A673 (cell line): ENCODE measurements around the gene OR6C4. TPM values are rescaled to one million over a fixed set of nuclear protein-coding genes. Genes with fewer than 3 reads are reported as not detected.

Experiments used
- Bru-seq: library from RNA; stranded (reverse); fragments of 400-500 nt; gene quantifications from one replicate; lab custom pipeline; 2021; lab: Mats Ljungman, UMichigan
- BruChase-seq, 2 experiments: library from RNA; stranded (reverse); fragments of 400-500 nt; gene quantifications; one replicate each; lab custom pipeline; 2021; lab: Mats Ljungman, UMichigan
- BruUV-seq: library from RNA; stranded (reverse); fragments of 400-500 nt; replicated peaks from 2 replicates; lab custom pipeline; 2021; lab: Mats Ljungman, UMichigan
- CTCF ChIA-PET: fragments of 300-600 bp; sonication (Branson Sonifier 250); formaldehyde crosslinking; loops from one replicate; lab custom pipeline; 2022; ENCODE audit warnings: antibody characterized with exemption; lab: Charles Lee
- POLR2A ChIA-PET: fragments of 300-600 bp; sonication (Branson Sonifier 250); formaldehyde crosslinking; loops from one replicate; lab custom pipeline; 2022; ENCODE audit warnings: antibody characterized with exemption; ENCODE audit not compliant: low non-redundant PET; lab: Charles Lee
- DNase-seq: peaks from one replicate; pipeline ENCODE4 v3.0.0-alpha.2; 2015; ENCODE audit warnings: low spot score
- H3K27ac ChIP-seq: fragments of 200-600 bp; sonication (generic); 2 replicates; pipeline ENCODE4 v1.5.1; 2016; ENCODE audit warnings: mixed run types, low read depth, mild to moderate bottlenecking, mixed read lengths, antibody characterized with exemption, low read length; ENCODE audit not compliant: poor library complexity, severe bottlenecking
- H3K27me3 ChIP-seq: fragments of 200-600 bp; sonication (generic); replicated peaks from 2 replicates; pipeline ENCODE4 v1.6.1; 2017; ENCODE audit warnings: mixed run types, low read depth, mild to moderate bottlenecking, mixed read lengths, antibody characterized with exemption, low read length; ENCODE audit not compliant: insufficient read depth, poor library complexity
- H3K36me3 ChIP-seq: fragments of 200-600 bp; sonication (generic); 2 replicates; pipeline ENCODE4 v1.6.1; 2016; ENCODE audit warnings: mixed run types, mild to moderate bottlenecking, mixed read lengths, antibody characterized with exemption, low read length; ENCODE audit not compliant: insufficient read depth, poor library complexity, severe bottlenecking
- H3K4me1 ChIP-seq: fragments of 200-600 bp; sonication (generic); 2 replicates; pipeline ENCODE4 v1.6.1; 2017; ENCODE audit warnings: mixed run types, mild to moderate bottlenecking, mixed read lengths, antibody characterized with exemption, low read length; ENCODE audit not compliant: insufficient read depth, poor library complexity, severe bottlenecking
- H3K4me3 ChIP-seq: fragments of 200-600 bp; sonication (generic); 2 replicates; pipeline ENCODE4 v1.5.1; 2016; ENCODE audit warnings: low read depth, mixed run types, mild to moderate bottlenecking, mixed read lengths, low read length; ENCODE audit not compliant: poor library complexity, severe bottlenecking
- H3K9me3 ChIP-seq: fragments of 200-600 bp; sonication (generic); 2 replicates; pipeline ENCODE4 v1.6.1; 2016; ENCODE audit warnings: mixed run types, low read depth, mild to moderate bottlenecking, mixed read lengths, antibody characterized with exemption, low read length; ENCODE audit not compliant: poor library complexity, severe bottlenecking
- CTCF ChIP-seq: fragments of 300-800, 200-600 bp; sonication (generic); conservative IDR thresholded peaks from 2 replicates; pipeline ENCODE4 v1.5.1; 2017; ENCODE audit warnings: low read depth, mild to moderate bottlenecking, antibody characterized with exemption, low read length, moderate library complexity, mixed read lengths
- EZH2 ChIP-seq: fragments of 200-600 bp; sonication (generic); IDR thresholded peaks from 2 replicates; pipeline ENCODE4 v1.6.1; 2017; ENCODE audit warnings: borderline replicate concordance, low read depth, mild to moderate bottlenecking, mixed read lengths, antibody characterized with exemption, low read length; ENCODE audit not compliant: poor library complexity, severe bottlenecking
- intact Hi-C: fragments of 100-400 bp; cut with micrococcal nuclease; formaldehyde crosslinking; loops from one replicate; pipeline ENCODE4 v1.10.0; 2022; ENCODE audit not compliant: unreplicated experiment
- long read RNA-seq: library from polyadenylated mRNA; stranded (forward); transcript quantifications from one replicate; pipeline ENCODE4 v2.0.0, GENCODE V29; 2022
- total RNA-seq: library from RNA; stranded (reverse); gene quantifications from 2 replicates; pipeline ENCODE4 v1.2.3, GENCODE V29; 2021

OR6C4 gene
- total RNA-seq = not detected in 2 replicates
- not detected for Bru-seq, nascent RNA
- not detected for BruChase-seq, experiment 1, labeled RNA remaining after a 2-hour chase
- not detected for BruChase-seq, experiment 2, labeled RNA remaining after a 6-hour chase
- long read RNA-seq = 0 reads

GRCh38 chr12:55549302-55549701 is at the start of gene OR6C4:
TSS of gene OR6C4 (plus strand) at chr12:55549602. CDS start at chr12:55551227, 1,625 bp downstream.
- no peak for TF ChIP-seq EZH2
- TF ChIP-seq CTCF = no peak
- no peak within 1 kb of the TSS for H3K27ac ChIP-seq
- H3K4me1 ChIP-seq = no peaks in the 10 kb centered on the region
- no peaks in the 10 kb centered on the region for H3K9me3 ChIP-seq
- DNase-seq = no peak
- no TSS peak for BruUV-seq
- H3K4me3 ChIP-seq = no peak within 1 kb of the TSS
- intact Hi-C loops = no loop called here
- H3K36me3 ChIP-seq = no peaks in the 10 kb centered on the region
- CTCF ChIA-PET = no interaction called here
- peaks cover 25% of the 10 kb centered on the region for H3K27me3 ChIP-seq
- POLR2A ChIA-PET = no interaction called here

- no peak for DNase-seq
- Histone ChIP-seq H3K9me3 (no peaks in the 10 kb centered on the region), H3K4me3 (no peak overlapping the region), H3K27ac (no peak overlapping the region), H3K4me1 (no peaks in the 10 kb centered on the region), H3K36me3 (no peaks in the 10 kb centered on the region), H3K27me3 (peaks cover 35% of the 10 kb centered on the region)
- no peak for TF ChIP-seq EZH2
- CTCF ChIA-PET = no interaction called here
- POLR2A ChIA-PET = no interaction called here
- BruUV-seq = no TSS peak
- intact Hi-C loops = no loop called here
Observed at GRCh38 chr12:55499810-55500252, 49.6 kb upstream of the OR6C4 start.

GRCh38 chr12:55501601-55502000 is 47.8 kb upstream of the OR6C4 start:
- intact Hi-C loops = no loop called here
- no TSS peak for BruUV-seq
- H3K4me3 ChIP-seq = no peak overlapping the region
- peaks cover 32% of the 10 kb centered on the region for H3K27me3 ChIP-seq
- no peak for DNase-seq
- TF ChIP-seq EZH2 (no peak), CTCF (no peak)
- CTCF ChIA-PET = no interaction called here
- H3K36me3 ChIP-seq = no peaks in the 10 kb centered on the region
- H3K4me1 ChIP-seq = no peaks in the 10 kb centered on the region
- no peaks in the 10 kb centered on the region for H3K9me3 ChIP-seq
- POLR2A ChIA-PET = no interaction called here
- H3K27ac ChIP-seq = no peak overlapping the region

- BruUV-seq = no TSS peak
- no peak for TF ChIP-seq EZH2
- no peak for TF ChIP-seq CTCF
- Histone ChIP-seq H3K27me3 (no peaks in the 10 kb centered on the region), H3K4me1 (no peaks in the 10 kb centered on the region), H3K4me3 (no peak overlapping the region), H3K9me3 (no peaks in the 10 kb centered on the region), H3K27ac (no peak overlapping the region), H3K36me3 (no peaks in the 10 kb centered on the region)
- DNase-seq = no peak
- POLR2A ChIA-PET = no interaction called here
- intact Hi-C loops = no loop called here
- CTCF ChIA-PET = no interaction called here
Observed at GRCh38 chr12:55515696-55516095, 33.7 kb upstream of the OR6C4 start.
